K562 (cell line): ENCODE measurements around the gene ECSIT. TPM values are rescaled to one million over a fixed set of nuclear protein-coding genes. Genes with fewer than 3 reads are reported as not detected.

Experiments
- ARID1B ChIP-seq: fragments of 450-650 bp; IDR thresholded peaks from 2 replicates; pipeline ENCODE4 v1.6.1; 2016; ENCODE audit warnings: antibody characterized with exemption, mild to moderate bottlenecking, inconsistent platforms
- CAMTA2 ChIP-seq: fragments of 250-450 bp; sonication (Bioruptor Pico); conservative IDR thresholded peaks from 2 replicates; pipeline ENCODE4 v1.5.1; 2022
- CHD4 ChIP-seq: fragments of 200-600 bp; sonication (generic); IDR thresholded peaks from 3 replicates; pipeline ENCODE4 v1.6.1; 2012; ENCODE audit warnings: low read depth, mild to moderate bottlenecking, mixed read lengths, low read length, inconsistent platforms; ENCODE audit not compliant: insufficient read depth, insufficient replicate concordance, poor library complexity, severe bottlenecking
- GTF3C2 ChIP-seq: IDR thresholded peaks from 3 replicates; pipeline ENCODE4 v1.6.1; 2011; ENCODE audit warnings: borderline replicate concordance, mild to moderate bottlenecking, moderate library complexity; ENCODE audit not compliant: insufficient read length; ENCODE audit errors: extremely low read depth
- HNRNPUL1 ChIP-seq: fragments of 200-400 bp; formaldehyde crosslinking; IDR thresholded peaks from 2 replicates; pipeline ENCODE4 v1.6.1; 2017; ENCODE audit warnings: low read length
- MCM5 ChIP-seq: fragments of 450-650 bp; IDR thresholded peaks from 2 replicates; pipeline ENCODE4 v1.6.1; 2016; ENCODE audit warnings: low read depth
- MEIS2 ChIP-seq: fragments of 450-650 bp; IDR thresholded peaks from 2 replicates; pipeline ENCODE4 v1.6.1; 2014; ENCODE audit warnings: mild to moderate bottlenecking; ENCODE audit not compliant: partially characterized antibody
- PHB2 ChIP-seq: fragments of 450-650 bp; IDR thresholded peaks from 2 replicates; pipeline ENCODE4 v1.6.1; 2017; ENCODE audit warnings: low read depth
- RBBP5 ChIP-seq: fragments of 200-600 bp; sonication (generic); IDR thresholded peaks from 2 replicates; pipeline ENCODE4 v1.6.1; 2012; ENCODE audit warnings: borderline replicate concordance, mild to moderate bottlenecking, low read length, control low read depth, inconsistent platforms; ENCODE audit not compliant: insufficient read depth, poor library complexity, severe bottlenecking
- REST ChIP-seq, 2 experiments: fragments of 450-650 bp; formaldehyde crosslinking in 1 of 2; IDR thresholded peaks; 2 replicates each; pipeline versions ENCODE4 v1.4.0 to v1.6.1; 2014 to 2020; ENCODE audit warnings: mild to moderate bottlenecking in 2 of 2, borderline replicate concordance in 1 of 2, low read depth in 1 of 2
- SIRT6 ChIP-seq: IDR thresholded peaks from one replicate; pipeline ENCODE4 v1.6.1; 2012; ENCODE audit warnings: low read depth, mild to moderate bottlenecking, control low read depth, inconsistent platforms, low read length, moderate library complexity
- SRSF9 ChIP-seq: fragments of 200-400 bp; formaldehyde crosslinking; IDR thresholded peaks from 2 replicates; pipeline ENCODE4 v1.6.1; 2017; ENCODE audit warnings: low read depth, low read length, borderline replicate concordance
- ZBED1 ChIP-seq: IDR thresholded peaks from 2 replicates; pipeline ENCODE4 v1.6.1; 2014
- ZFP1 ChIP-seq: fragments of 450-650 bp; formaldehyde crosslinking; IDR thresholded peaks from 2 replicates; pipeline ENCODE4 v1.4.0; 2020; ENCODE audit warnings: mild to moderate bottlenecking, mixed read lengths
- ZNF133 ChIP-seq: fragments of 250-450 bp; sonication (Bioruptor Pico); IDR thresholded peaks from 2 replicates; pipeline ENCODE4 v1.4.0; 2020; ENCODE audit warnings: mild to moderate bottlenecking
- ZNF134 ChIP-seq: fragments of 250-450 bp; sonication (Bioruptor Pico); conservative IDR thresholded peaks from 2 replicates; pipeline ENCODE4 v1.4.0; 2020
- ZNF77 ChIP-seq: fragments of 250-450 bp; sonication (Bioruptor Pico); IDR thresholded peaks from 2 replicates; pipeline ENCODE4 v1.5.0; 2020
- ZZZ3 ChIP-seq: fragments of 450-650 bp; IDR thresholded peaks from 2 replicates; pipeline ENCODE4 v1.6.1; 2016; ENCODE audit warnings: antibody characterized with exemption, mild to moderate bottlenecking, moderate library complexity
- polyA plus RNA-seq, 8 experiments: library from polyadenylated mRNA; depleted of rRNA in 4 of 8; stranded (reverse) in 5 of 8; unstranded in 3 of 8; fragments of >200 nt; fragmentation: Nextera tagmentation in 2 of 8; fragmentation: Illumina TruSeq in 1 of 8; extraction: Ambion mirVana in 2 of 8; extraction: Trizol in 1 of 8; gene quantifications; 2 replicates each; pipeline versions ENCODE4 v1.2.1 to v1.2.3, GENCODE V29; 2011 to 2014; ENCODE audit warnings: inconsistent platforms in 1 of 8, missing spikeins in 1 of 8
- total RNA-seq, 7 experiments: library from RNA; depleted of rRNA in 6 of 7; stranded (reverse); fragments of >200 nt in 6 of 7; fragmentation: Illumina TruSeq in 2 of 7; extraction: Trizol in 2 of 7; gene quantifications; 2 replicates each; pipeline versions ENCODE4 v1.2.1 to v1.2.3, GENCODE V29; 2011 to 2021; ENCODE audit warnings: low replicate concordance in 1 of 7

The ECSIT gene
- total and polyA plus RNA-seq, 9 of the 15 experiments (the other 6 are each of a cell fraction or from before 2014, with no cell fraction given), result 1.1 to 82.5 (median 43.9) TPM

GRCh38 chr19:11535792-11536595, 7.1 kb upstream of the ECSIT start (continued):
- TF ChIP-seq SIRT6, result no peak
- TF ChIP-seq PHB2, result no peak
- no peak for TF ChIP-seq ZNF77 (CRISPR knock-in tag)
- no peak for TF ChIP-seq ZZZ3
- TF ChIP-seq MEIS2, result no peak
- no peak for TF ChIP-seq RBBP5
- no peak for TF ChIP-seq ZFP1
- no peak for TF ChIP-seq ZBED1
- no peak for TF ChIP-seq HNRNPUL1
- no peak for TF ChIP-seq ZNF133
- TF ChIP-seq MCM5, result no peak
- TF ChIP-seq CAMTA2 (CRISPR knock-in tag), result no peak
- peak; percentile 53; the same call in 1 of the 2 replicates for TF ChIP-seq REST (IDR thresholded peaks at IDR 0.05; ENCODE audit: borderline replicate concordance)
- peak; percentile 53; the same call in 1 of the 2 replicates for TF ChIP-seq REST (CRISPR knock-in tag; IDR thresholded peaks at IDR 0.05; ENCODE audit: low read depth)
- TF ChIP-seq CHD4, result peak; percentile 45
- TF ChIP-seq GTF3C2, result peak; percentile 100
- peak; percentile 61 for TF ChIP-seq ARID1B
- TF ChIP-seq SRSF9, result no peak
- no peak for TF ChIP-seq ZNF134 (CRISPR knock-in tag)
